Measurements from ENCODE around the gene TUBB6.
A peak's percentile ranks its signal among the peaks of the same experiment; 100 is the strongest.

TUBB6 gene

GRCh38 chr18:12314591-12315305 lies 6.7 kb downstream of the TUBB6 start:
- no peak for DNase-seq (ENCODE audit: low spot score)

GRCh38 chr18:12315490-12315889 lies 7.4 kb downstream of the TUBB6 start:
- DNase-seq (ENCODE audit: low spot score) = no peak

GRCh38 chr18:12315911-12316310 lies 7.9 kb downstream of the TUBB6 start:
- DNase-seq (ENCODE audit: low spot score) = no peak

GRCh38 chr18:12317664-12318333 lies 9.8 kb downstream of the TUBB6 start:
- DNase-seq (ENCODE audit: low spot score) = no peak

GRCh38 chr18:12318334-12318697 lies 10.3 kb downstream of the TUBB6 start:
- no peak for DNase-seq (ENCODE audit: low spot score)

GRCh38 chr18:12318857-12319256 lies 10.8 kb downstream of the TUBB6 start:
- DNase-seq (ENCODE audit: low spot score) = no peak

- DNase-seq (ENCODE audit: low spot score) = no peak
Observed at GRCh38 chr18:12321333-12321732, 13.3 kb downstream of the TUBB6 start.

GRCh38 chr18:12324991-12325725 lies 17.1 kb downstream of the TUBB6 start:
- no peak for DNase-seq (ENCODE audit: low spot score)

GRCh38 chr18:12325726-12326245 lies 17.7 kb downstream of the TUBB6 start:
- DNase-seq (ENCODE audit: low spot score) = no peak

GRCh38 chr18:12326711-12327460 lies 18.8 kb downstream of the TUBB6 start:
- DNase-seq (ENCODE audit: low spot score) = no peak

- DNase-seq (ENCODE audit: low spot score) = peak; percentile 62
Observed at GRCh38 chr18:12327510-12328178, 19.6 kb downstream of the TUBB6 start.

GRCh38 chr18:12328179-12328823 lies 20.3 kb downstream of the TUBB6 start:
- DNase-seq (ENCODE audit: low spot score) = no peak

- no peak for DNase-seq (ENCODE audit: low spot score)
Observed at GRCh38 chr18:12329125-12329698, 21.2 kb downstream of the TUBB6 start.

GRCh38 chr18:12330766-12331165 lies 22.7 kb downstream of the TUBB6 start:
- no peak for DNase-seq (ENCODE audit: low spot score)

GRCh38 chr18:12333506-12334290 lies 25.7 kb downstream of the TUBB6 start:
- DNase-seq (ENCODE audit: low spot score) = no peak

- DNase-seq (ENCODE audit: low spot score) = no peak
Observed at GRCh38 chr18:12334366-12334808, 26.3 kb downstream of the TUBB6 start.

GRCh38 chr18:12334863-12335262 lies 26.8 kb downstream of the TUBB6 start:
- no peak for DNase-seq (ENCODE audit: low spot score)

- DNase-seq (ENCODE audit: low spot score) = no peak
Observed at GRCh38 chr18:12335503-12335902, 27.5 kb downstream of the TUBB6 start.

GRCh38 chr18:12336171-12336613 lies 28.2 kb downstream of the TUBB6 start:
- no peak for DNase-seq (ENCODE audit: low spot score)

- no peak for DNase-seq (ENCODE audit: low spot score)
Observed at GRCh38 chr18:12336887-12337286, 28.8 kb downstream of the TUBB6 start.
